ENCODE results near the gene CPSF7. TPM values are rescaled to one million over a fixed set of nuclear protein-coding genes. Genes with fewer than 3 reads are reported as not detected.

The CPSF7 gene
- total RNA-seq, 1 experiment from 2014 or later: 145 TPM

- Histone ChIP-seq H4K20me1 (ENCODE audit: control insufficient read depth, insufficient read depth, insufficient read length) (no peaks in the 10 kb centered on the region), H3K23me2 (ENCODE audit: insufficient read length, low read depth, low read length, poor library complexity, severe bottlenecking) (no peaks in the 10 kb centered on the region), H3K4me2 (ENCODE audit: insufficient read depth, insufficient read length, low read length) (no peak overlapping the region), H3K9ac (ENCODE audit: extremely low read depth, insufficient read length, low read length) (no peak overlapping the region), H3K79me1 (ENCODE audit: insufficient read depth, low read depth, low read length, poor library complexity, severe bottlenecking) (peaks cover 4% of the 10 kb centered on the region), H3K4me1 (ENCODE audit: insufficient read depth, low read length) (no peaks in the 10 kb centered on the region), H3K27ac (ENCODE audit: insufficient read length, low read depth, low read length) (no peak overlapping the region), H3K56ac (ENCODE audit: insufficient read length, low read depth, low read length) (no peak overlapping the region), H2BK12ac (ENCODE audit: insufficient read length, low read depth, low read length) (no peak overlapping the region), H3K9me3 (ENCODE audit: control insufficient read depth, low read depth, low read length) (no peaks in the 10 kb centered on the region), H3K27me3 (ENCODE audit: insufficient read depth, low read length) (no peaks in the 10 kb centered on the region), H3K79me2 (ENCODE audit: insufficient read depth, low read length) (no peaks in the 10 kb centered on the region), H2AFZ (ENCODE audit: low read length) (no peak overlapping the region), H4K8ac (replicated peaks; ENCODE audit: insufficient read length, low read depth, low read length) (no peak overlapping the region), H2BK15ac (ENCODE audit: low read depth, low read length) (no peak overlapping the region), H2AK5ac (ENCODE audit: insufficient read length, low read length) (no peak overlapping the region), H4K5ac (ENCODE audit: insufficient read length, low read depth, low read length) (no peak overlapping the region), H2BK120ac (ENCODE audit: low read depth, low read length, poor library complexity, severe bottlenecking) (no peak overlapping the region), H3K23ac (ENCODE audit: insufficient read length, low read depth, low read length) (no peak overlapping the region), H2BK5ac (ENCODE audit: insufficient read length, low read length) (no peak overlapping the region), H3K4ac (ENCODE audit: low read depth, low read length) (no peak overlapping the region), H3K14ac (ENCODE audit: insufficient read depth, low read length) (no peak overlapping the region), H3K18ac (ENCODE audit: insufficient read length, low read depth, low read length) (no peak overlapping the region), H2BK20ac (ENCODE audit: low read depth, low read length, poor library complexity, severe bottlenecking) (no peak overlapping the region), H4K91ac (ENCODE audit: insufficient read length, low read depth, low read length) (no peak overlapping the region), H3T11ph (ENCODE audit: low read length) (no peak overlapping the region)
- Mint-ChIP-seq H3K36me3 (ENCODE audit: insufficient read depth in 1 of 3, low read depth in 3 of 3) (peaks cover 55 to 97% (median 95%) of the 10 kb centered on the region in 3 experiments), H3K27me3 (ENCODE audit: low read depth) (no peaks in the 10 kb centered on the region), H3K9me3 (no peaks in the 10 kb centered on the region), H3K4me3 (no peak overlapping the region), H3K4me1 (no peaks in the 10 kb centered on the region; a peak in 1 of 4 replicates), H3K27ac (no peak overlapping the region)
- no peak for DNase-seq
- WGBS (ENCODE audit: extremely low coverage, insufficient read length, low lambda C conversion rate): no CpG with 5 or more reads among the region's 6 CpGs
- TF ChIP-seq CTCF (conservative IDR thresholded peaks at IDR 0.05): no peak
These were observed 14.4 kb downstream of the CPSF7 start for GRCh38 chr11:61415381-61415780.
